ENCODE measurements around the gene ACTA2.

DNA sequence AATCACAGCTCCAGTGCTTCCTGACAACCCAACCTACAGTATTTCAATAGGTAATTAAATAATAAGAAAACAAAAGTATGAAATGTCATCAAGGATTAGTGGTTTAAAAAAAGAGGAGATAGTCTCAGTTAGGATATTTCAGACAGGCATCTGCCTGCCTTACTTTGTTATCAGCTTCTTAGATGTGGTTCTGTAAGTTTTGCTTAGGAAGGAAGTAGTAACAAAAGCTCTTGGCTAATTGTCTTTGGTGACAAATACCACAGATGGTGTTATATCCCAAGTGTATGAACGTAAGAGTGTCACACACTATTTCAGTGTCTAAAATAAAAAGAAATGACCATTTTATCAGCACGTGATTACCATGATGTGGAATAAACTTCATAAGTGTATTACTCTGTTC lies 9.8 kb upstream of the ACTA2 start:
- TF ChIP-seq, protein P1, sequence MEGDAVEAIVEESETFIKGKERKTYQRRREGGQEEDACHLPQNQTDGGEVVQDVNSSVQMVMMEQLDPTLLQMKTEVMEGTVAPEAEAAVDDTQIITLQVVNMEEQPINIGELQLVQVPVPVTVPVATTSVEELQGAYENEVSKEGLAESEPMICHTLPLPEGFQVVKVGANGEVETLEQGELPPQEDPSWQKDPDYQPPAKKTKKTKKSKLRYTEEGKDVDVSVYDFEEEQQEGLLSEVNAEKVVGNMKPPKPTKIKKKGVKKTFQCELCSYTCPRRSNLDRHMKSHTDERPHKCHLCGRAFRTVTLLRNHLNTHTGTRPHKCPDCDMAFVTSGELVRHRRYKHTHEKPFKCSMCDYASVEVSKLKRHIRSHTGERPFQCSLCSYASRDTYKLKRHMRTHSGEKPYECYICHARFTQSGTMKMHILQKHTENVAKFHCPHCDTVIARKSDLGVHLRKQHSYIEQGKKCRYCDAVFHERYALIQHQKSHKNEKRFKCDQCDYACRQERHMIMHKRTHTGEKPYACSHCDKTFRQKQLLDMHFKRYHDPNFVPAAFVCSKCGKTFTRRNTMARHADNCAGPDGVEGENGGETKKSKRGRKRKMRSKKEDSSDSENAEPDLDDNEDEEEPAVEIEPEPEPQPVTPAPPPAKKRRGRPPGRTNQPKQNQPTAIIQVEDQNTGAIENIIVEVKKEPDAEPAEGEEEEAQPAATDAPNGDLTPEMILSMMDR (IDR thresholded peaks at IDR 0.05) = no peak
- no peak for TF ChIP-seq ZFX (IDR thresholded peaks at IDR 0.05; ENCODE audit: borderline replicate concordance)
